Right lobe of liver (tissue), 4 donors: ENCODE results near the gene SESTD1.

Experiments used
- POLR2A ChIP-seq: fragments of 450-650 bp; IDR thresholded peaks from one replicate; pipeline ENCODE4 v1.6.1; 2017; ENCODE audit warnings: antibody characterized with exemption, mild to moderate bottlenecking
- TF ChIP-seq, protein P1 (sequence below), 4 donors: fragments of 200-600 bp in 3 of 4; fragments of 450-650 bp in 1 of 4; IDR thresholded peaks; one replicate each; pipeline versions ENCODE4 v1.5.1 to v1.8.0; 2016 to 2022; ENCODE audit warnings: antibody characterized with exemption in 4 of 4, mild to moderate bottlenecking in 2 of 4
- donor health status: DM: no; HTN: no; CAD: no.
- donor health status: DM: no; HTN: no; CAD: no.
- donor health status: DM: no; HTN: yes; CAD: no.

DNA sequence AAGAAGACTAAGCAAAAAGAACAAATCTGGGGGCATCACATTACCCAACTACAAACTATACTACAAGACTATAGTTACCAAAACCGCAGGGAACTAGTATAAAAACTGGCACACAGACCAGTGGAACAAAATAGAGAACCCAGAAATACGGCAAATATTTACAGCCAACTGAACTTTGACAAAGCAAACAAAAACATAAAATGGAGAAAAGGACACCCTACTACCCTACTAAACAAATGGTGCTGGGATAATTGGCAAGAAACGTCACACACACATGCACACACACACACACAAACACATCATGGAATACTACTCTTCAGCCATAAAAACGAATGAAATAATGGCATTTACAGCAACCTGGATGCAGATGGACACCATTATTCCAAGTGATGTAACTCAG is 53.3 kb downstream of the SESTD1 start:
- TF ChIP-seq POLR2A = no peak
- TF ChIP-seq, protein P1, sequence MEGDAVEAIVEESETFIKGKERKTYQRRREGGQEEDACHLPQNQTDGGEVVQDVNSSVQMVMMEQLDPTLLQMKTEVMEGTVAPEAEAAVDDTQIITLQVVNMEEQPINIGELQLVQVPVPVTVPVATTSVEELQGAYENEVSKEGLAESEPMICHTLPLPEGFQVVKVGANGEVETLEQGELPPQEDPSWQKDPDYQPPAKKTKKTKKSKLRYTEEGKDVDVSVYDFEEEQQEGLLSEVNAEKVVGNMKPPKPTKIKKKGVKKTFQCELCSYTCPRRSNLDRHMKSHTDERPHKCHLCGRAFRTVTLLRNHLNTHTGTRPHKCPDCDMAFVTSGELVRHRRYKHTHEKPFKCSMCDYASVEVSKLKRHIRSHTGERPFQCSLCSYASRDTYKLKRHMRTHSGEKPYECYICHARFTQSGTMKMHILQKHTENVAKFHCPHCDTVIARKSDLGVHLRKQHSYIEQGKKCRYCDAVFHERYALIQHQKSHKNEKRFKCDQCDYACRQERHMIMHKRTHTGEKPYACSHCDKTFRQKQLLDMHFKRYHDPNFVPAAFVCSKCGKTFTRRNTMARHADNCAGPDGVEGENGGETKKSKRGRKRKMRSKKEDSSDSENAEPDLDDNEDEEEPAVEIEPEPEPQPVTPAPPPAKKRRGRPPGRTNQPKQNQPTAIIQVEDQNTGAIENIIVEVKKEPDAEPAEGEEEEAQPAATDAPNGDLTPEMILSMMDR (IDR thresholded peaks at IDR 0.05) = no peak
